GM12891 (cell line): ENCODE results near the gene PHF10.

ENCODE experiments used
- DNase-seq: peaks from one replicate; pipeline ENCODE4 v3.0.0; 2011; ENCODE audit warnings: low spot score; ENCODE audit not compliant: insufficient read length
- FAIRE-seq: peaks from 2 replicates; lab custom pipeline; 2011; peaks lifted over from hg19 to GRCh38; lab: Jason Lieb, UNC
- PAX5 ChIP-seq: IDR thresholded peaks from 2 replicates; pipeline ENCODE4 v1.6.1; 2011; ENCODE audit warnings: low read length, moderate library complexity, mild to moderate bottlenecking; ENCODE audit not compliant: insufficient read depth, severe bottlenecking
- POLR2A ChIP-seq: IDR thresholded peaks from 2 replicates; pipeline ENCODE4 v1.6.1; 2011; ENCODE audit warnings: low read depth, low read length, control low read depth
- POLR2AphosphoS5 ChIP-seq: IDR thresholded peaks from 2 replicates; pipeline ENCODE4 v1.6.1; 2011; ENCODE audit warnings: low read depth, low read length, control low read depth
- POU2F2 ChIP-seq: IDR thresholded peaks from 2 replicates; pipeline ENCODE4 v1.6.1; 2011; ENCODE audit warnings: low read depth, mild to moderate bottlenecking, control low read depth, low read length, moderate library complexity
- SPI1 ChIP-seq: IDR thresholded peaks from 2 replicates; pipeline ENCODE4 v1.6.1; 2011; ENCODE audit warnings: low read depth, low read length, control low read depth
- TAF1 ChIP-seq: IDR thresholded peaks from 2 replicates; pipeline ENCODE4 v1.6.1; 2011; ENCODE audit warnings: low read depth, low read length, control low read depth

PHF10 gene

DNA sequence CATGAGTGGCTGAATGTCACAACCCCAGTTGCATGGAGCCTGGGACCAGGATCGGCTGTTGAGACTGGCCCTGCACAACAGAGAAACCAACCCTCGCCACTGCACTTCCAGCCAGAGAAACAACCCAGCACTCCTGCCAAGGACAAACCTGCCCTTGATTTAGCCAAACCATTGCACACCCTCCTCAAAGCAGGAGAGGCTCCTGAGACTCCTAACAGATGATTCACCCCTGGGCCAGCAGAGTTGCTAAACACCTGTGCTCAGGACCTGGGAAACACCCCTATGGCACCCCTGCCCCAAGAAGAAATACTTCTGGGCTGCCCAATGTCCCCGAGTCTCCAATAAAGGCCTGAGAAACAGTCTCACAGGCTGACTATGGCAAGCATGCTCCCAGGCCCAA, 40.2 kb downstream of the PHF10 start:
- TF ChIP-seq SPI1, result no peak
- FAIRE-seq (no peak), DNase-seq (no peak)

DNA sequence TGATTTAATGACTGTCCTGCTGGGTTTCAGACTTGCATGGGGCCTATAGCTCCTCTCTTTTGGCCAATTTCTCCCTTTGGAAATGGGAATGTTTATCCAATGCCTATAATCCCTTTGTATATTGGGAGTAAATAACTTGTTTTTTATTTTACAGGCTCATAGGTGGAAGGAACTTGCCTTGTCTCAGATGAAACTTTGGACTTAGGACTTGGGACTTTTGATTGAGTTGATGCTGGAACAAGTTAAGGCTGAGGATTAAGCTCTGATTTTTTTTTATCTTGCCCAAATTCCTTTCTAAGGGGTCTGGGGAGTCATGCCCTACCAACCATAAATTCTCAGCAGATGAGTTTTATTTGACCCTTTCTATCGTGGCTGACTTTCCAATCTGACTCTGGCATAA, 46.0 kb downstream of the PHF10 start:
- DNase-seq (no peak), FAIRE-seq (no peak)
- TF ChIP-seq POLR2AphosphoS5 (no peak), PAX5 (no peak), POLR2A (no peak), SPI1 (no peak), POU2F2 (no peak)

DNA sequence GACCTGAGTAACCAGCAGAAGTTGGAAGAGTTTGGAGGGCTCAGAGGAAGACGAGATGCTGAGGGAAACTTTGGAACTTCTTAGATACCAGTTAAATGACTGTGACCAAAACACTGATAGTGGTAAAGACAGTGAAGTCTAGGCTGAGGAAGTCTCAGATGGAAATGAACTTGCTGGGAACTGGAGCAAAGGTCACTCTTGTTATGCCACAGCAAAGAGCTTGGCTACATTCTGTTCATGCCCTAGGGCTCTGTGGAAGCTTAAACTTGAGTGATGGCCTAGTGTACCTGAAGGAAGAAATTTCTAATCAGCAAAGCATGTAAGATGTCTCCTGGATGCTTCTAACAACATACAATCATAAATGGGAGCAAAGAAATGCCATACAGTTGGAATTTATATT, 47.2 kb downstream of the PHF10 start:
- TF ChIP-seq POLR2A, result no peak
- no peak for TF ChIP-seq POU2F2
- TF ChIP-seq TAF1, result no peak
- no peak for TF ChIP-seq POLR2AphosphoS5
- no peak for TF ChIP-seq SPI1
- TF ChIP-seq PAX5, result no peak
- FAIRE-seq (no peak), DNase-seq (no peak)

DNA sequence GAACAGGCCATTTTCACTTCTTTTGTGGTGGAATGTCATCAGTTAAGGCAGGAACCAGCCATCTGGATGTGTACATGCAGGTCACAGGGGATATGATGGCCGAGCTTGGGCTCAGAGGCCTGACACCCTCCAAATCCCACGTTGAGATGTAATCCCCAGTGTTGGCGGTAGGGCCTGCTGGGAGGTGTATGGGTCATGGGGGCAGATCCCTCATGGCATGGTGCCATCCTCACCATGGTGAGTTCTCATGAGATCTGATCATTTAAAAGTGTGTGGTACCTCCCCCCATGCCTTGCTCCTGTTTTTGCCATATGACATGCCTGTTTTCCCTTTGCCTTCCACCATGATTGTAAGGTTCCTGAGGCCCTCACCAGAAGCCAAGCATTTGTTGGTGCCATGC, 49.3 kb downstream of the PHF10 start:
- no peak for FAIRE-seq
- no peak for TF ChIP-seq TAF1
- no peak for TF ChIP-seq PAX5
- TF ChIP-seq POLR2A, result no peak
- TF ChIP-seq SPI1, result no peak
- TF ChIP-seq POLR2AphosphoS5, result no peak
- TF ChIP-seq POU2F2, result no peak
- DNase-seq, result no peak

DNA sequence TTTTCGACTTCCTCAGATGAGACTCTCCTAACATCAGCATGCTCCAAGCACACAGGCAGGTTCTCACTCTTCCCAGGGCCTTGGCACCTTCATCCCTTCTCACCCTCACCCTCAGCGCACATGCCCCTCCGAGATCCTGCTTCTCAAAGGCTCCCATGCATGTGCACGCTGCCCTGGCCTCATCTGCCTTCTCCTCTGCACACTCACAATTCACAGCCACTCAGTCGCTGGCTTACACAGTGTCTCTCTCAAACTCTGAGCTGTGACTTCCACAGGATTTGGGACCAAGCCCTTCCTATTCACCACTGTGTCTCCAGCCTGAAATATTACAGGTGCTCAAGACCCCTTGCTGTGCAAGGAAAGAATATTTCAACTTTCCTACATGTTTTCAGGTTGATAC, 52.7 kb downstream of the PHF10 start:
- TF ChIP-seq POLR2A (no peak), POLR2AphosphoS5 (no peak), POU2F2 (no peak), TAF1 (no peak), PAX5 (no peak), SPI1 (no peak)
- no peak for DNase-seq
- FAIRE-seq, result no peak

DNA sequence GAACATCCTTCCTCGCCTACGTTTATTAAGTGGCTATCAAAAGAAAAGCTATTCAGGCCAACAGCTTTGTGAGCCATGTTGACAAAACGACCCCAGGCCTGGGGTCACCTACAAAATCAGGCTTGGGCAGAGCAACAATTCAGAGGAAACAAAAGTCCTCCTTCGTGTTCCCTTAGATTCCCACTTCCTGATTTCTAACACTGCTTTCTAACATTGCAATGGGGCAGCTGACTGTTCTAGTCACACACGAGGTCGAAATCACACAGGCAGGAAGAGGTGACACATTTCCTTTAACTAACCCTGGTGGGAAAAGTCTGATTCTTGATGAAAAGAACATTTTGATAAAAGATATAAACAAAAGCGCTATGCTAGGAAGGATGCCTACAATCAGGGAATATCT, 54.4 kb downstream of the PHF10 start:
- peak; percentile 33 for FAIRE-seq
- no peak for DNase-seq
- no peak for TF ChIP-seq POLR2AphosphoS5
- peak; percentile 47 for TF ChIP-seq SPI1

DNA sequence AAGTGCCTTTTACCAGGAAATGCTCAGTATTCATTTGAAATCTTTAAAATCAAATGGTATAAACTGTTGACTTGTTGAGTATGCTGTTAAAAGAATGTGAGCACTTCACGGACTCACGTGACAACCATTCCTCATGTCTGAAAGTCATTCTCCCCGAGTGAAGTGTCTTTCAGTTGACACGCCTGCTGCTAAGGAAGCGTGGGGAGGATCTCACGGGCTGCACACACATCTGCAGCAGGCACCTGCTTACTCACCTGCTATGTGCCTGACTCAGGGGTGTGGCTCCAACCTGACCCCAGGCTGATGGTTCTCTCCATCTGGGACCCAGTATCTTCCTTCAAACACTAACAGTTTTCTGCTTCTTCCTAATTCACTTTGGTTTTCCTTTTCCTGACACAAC, 55.2 kb downstream of the PHF10 start:
- FAIRE-seq, result no peak
- TF ChIP-seq POLR2A (no peak), POLR2AphosphoS5 (no peak), SPI1 (no peak), TAF1 (no peak), POU2F2 (no peak), PAX5 (no peak)

DNA sequence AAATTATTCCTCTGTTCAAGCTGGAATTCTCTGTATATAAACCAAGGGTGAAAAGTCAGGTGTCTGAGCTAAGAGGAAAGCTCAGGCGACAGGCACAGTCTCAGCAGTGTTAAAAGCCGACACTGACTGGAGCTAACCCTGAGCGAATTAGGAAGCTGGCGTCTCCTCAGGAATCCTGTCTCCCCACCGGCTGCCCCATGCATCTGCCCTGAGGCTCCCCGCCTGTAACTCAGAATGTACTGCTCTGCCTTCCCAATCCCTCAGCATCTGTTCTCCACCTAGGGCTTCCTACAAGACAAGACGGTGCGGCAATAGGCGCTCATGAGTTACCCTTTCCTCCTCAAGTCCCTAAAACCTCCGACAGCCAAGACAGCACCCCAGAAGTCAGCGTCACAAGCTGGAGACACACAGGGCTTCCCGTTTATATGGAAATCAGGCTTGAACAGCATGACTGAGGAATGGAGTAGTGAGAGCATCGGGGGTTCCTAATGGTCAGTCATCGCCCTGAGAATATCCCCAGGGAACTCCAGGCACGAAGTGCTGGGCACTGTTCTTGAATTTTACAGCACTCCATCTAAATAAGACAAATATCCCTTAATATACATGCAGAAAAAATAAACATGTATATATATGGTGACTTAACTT, 56.0 kb downstream of the PHF10 start:
- TF ChIP-seq SPI1 (no peak), TAF1 (no peak), POLR2A (no peak), POU2F2 (no peak), PAX5 (no peak), POLR2AphosphoS5 (no peak)
- FAIRE-seq (no peak), DNase-seq (no peak)

More for the DNA sequence above, 55.2 kb downstream of the PHF10 start:
- no peak for DNase-seq

DNA sequence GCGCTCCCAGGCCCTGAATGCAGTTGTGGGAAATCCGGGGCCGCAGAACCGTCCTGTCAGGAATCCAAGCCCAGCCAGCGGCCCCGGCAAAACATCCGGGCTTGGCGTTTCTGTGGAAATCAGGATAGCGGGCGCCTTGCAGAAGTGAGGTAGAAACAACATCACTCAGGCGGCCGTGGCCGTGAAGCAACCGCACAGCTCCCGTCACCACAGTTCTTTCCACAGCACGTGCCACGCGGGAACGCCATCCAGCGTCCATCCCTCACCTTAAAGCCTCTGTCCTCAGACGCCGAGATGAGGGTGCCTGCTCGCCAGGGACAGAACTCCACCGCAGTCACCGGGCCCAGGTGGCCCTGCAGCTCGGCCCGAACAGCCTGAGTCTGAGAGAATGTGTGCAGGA, 56.6 kb downstream of the PHF10 start:
- DNase-seq (no peak), FAIRE-seq (no peak)
- no peak for TF ChIP-seq SPI1
- TF ChIP-seq TAF1, result no peak
- TF ChIP-seq POU2F2, result no peak
- no peak for TF ChIP-seq POLR2A
- TF ChIP-seq POLR2AphosphoS5, result no peak
- no peak for TF ChIP-seq PAX5

DNA sequence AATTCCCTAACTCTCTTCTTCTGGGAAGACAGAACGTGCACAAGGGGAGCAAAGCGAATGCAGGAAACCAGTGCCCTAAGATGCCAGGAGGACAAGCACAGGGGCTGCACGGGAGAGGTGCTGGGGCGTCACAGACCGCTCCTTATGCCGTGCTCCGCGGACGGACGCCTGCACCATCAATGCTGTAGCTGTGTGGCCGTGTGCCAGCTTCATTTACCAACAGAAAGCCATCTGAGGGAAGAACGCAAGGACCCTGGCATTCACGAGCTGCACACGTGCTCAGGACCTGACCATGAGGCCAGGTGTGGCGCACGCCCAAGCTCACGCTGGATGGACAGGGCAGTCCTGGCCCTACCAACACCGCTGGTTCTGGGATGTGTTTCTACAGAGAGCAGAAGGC, 57.9 kb downstream of the PHF10 start:
- no peak for TF ChIP-seq POLR2A
- DNase-seq (no peak), FAIRE-seq (no peak)

DNA sequence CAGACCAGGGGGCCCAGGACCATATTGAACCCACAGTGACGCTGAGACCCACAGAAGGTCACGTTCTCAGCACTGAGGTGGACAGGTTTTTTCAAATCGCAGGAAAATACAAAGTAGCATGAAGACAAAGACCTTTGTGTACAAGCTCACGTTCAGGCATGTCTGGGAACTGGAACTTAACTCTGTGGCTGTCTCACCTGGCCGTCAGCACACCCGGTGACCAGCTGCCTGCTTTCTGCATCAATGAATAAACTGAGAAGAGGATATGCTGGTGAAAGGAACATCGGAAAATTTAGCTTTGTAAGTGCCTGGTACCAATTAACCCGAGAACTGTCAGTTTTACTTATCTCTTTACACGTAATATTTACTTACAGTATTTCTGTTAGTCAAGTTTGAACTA, 59.0 kb downstream of the PHF10 start:
- TF ChIP-seq POLR2A, result no peak
- no peak for TF ChIP-seq POLR2AphosphoS5
- TF ChIP-seq PAX5, result no peak
- DNase-seq (no peak), FAIRE-seq (no peak)
